H54 (cell line): ENCODE data around the gene PRDM5.
"Not testable (repeated sequence)": the region's sequence is repeated elsewhere in the genome, so short reads cannot be mapped to it uniquely, and the experiment has no call there.

ENCODE experiments used
- DNase-seq: peaks from one replicate; pipeline ENCODE4 v3.0.0; 2011; ENCODE audit warnings: low spot score, mixed read lengths; ENCODE audit not compliant: insufficient read length
- FAIRE-seq: peaks from 3 replicates; lab custom pipeline; 2011; peaks lifted over from hg19 to GRCh38; lab: Jason Lieb, UNC
- POLR2A ChIP-seq: IDR thresholded peaks from 2 replicates; pipeline ENCODE4 v1.6.1; 2011; ENCODE audit warnings: low read depth, mild to moderate bottlenecking, low read length

The PRDM5 gene

DNA sequence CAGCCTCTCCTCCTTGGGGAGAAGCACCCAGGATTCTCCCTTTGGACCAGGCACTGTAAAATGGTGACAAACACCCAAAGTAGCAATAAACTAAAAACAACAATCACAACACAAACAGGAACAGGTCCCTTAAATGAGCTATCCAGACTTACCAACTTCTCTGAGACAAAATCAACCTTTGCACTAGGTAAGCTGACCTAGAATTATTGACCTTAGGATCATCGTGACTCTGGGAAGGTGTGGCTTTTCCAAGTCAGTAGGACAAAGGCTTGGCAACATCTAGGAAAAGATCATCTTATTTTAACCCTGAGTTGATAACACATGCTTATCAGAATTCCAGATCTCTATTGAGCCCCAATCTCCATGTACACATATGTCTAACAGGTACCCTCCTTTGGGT is 166.7 kb downstream of the PRDM5 start:
- FAIRE-seq: no peak
- TF ChIP-seq POLR2A: no peak
- no peak for DNase-seq

GRCh38 chr4:120754590-120754989 is 167.9 kb downstream of the PRDM5 start:
- DNase-seq: no peak
- FAIRE-seq: no peak
- no peak for TF ChIP-seq POLR2A

GRCh38 chr4:120753854-120754253 is 168.7 kb downstream of the PRDM5 start:
- no peak for FAIRE-seq
- TF ChIP-seq POLR2A: no peak
- no peak for DNase-seq

DNA sequence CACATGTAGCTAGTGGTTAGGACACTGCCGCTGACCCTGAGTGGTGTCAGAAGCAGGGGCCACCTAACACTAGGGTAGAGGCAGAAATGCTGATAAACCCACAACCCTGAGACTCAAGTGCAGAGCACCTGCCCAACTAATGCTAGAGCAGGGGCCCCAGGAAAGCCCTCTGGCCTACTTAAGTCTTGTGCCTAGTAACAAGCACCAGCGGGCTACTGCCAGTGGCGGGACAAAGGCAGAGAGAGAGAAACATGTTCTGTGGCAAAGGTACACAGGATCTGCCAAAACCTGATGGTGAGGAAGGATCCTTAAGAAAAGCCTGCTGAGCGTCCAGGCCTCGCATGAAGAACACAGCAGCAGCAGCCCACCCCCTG is 172.4 kb downstream of the PRDM5 start:
- FAIRE-seq: no peak
- no peak for DNase-seq
- no peak for TF ChIP-seq POLR2A

DNA sequence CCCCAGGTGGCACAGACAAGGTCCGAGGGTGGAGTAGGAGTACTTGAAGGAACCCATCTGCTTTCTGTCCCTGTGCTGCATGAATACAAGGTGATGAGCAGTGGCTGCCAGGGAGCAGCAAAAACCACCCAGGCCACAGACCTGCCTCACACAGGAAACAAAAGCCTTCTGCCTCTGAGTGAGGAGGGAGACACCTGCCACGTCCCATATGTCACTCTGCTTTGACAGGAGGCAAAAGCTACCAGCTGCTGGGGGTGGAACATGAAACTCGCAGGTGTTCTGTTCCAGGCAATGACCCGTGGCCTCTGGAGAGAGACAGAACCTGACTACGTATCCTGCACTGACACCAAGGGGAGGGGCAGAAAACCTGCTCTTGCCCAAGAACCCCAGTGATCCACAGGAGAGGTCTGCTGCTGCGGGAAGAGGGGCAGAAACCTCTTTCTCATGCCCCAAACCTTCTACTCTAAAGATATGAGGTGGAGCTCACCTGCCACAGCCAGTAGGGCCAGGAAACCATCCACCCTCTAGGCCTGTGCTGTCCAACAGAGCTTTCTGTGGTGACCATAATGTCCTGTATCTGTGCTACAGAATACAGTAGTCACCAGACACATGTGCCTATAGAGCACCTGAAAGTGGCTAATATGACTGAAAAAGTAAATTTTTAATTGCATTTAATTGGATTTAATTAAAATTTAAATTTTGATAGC is 172.9 kb downstream of the PRDM5 start:
- TF ChIP-seq POLR2A: no peak
- no peak for FAIRE-seq
- no peak for DNase-seq

- DNase-seq, FAIRE-seq: not testable (repeated sequence)
Measured at GRCh38 chr4:120741636-120742035, 180.9 kb downstream of the PRDM5 start.

DNA sequence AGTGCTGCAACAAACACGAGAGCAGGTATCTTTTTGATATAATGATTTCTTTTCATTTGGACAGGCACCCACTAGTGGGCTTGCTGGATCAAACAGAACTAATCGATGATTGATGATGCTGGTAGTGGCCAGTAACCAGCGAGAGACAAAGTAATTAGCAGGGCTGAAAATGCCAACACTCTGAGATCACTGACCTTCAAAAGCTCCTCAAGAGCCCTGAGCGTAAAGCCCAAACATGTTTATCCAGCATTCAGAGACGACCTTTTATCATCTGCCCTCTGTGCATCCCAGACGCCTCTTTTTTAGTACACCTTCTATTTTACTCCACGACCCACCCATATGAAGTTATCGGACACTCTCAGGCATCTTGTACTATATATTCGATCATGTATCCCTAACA is 186.2 kb downstream of the PRDM5 start:
- FAIRE-seq (no peak), DNase-seq (no peak)
- no peak for TF ChIP-seq POLR2A

DNA sequence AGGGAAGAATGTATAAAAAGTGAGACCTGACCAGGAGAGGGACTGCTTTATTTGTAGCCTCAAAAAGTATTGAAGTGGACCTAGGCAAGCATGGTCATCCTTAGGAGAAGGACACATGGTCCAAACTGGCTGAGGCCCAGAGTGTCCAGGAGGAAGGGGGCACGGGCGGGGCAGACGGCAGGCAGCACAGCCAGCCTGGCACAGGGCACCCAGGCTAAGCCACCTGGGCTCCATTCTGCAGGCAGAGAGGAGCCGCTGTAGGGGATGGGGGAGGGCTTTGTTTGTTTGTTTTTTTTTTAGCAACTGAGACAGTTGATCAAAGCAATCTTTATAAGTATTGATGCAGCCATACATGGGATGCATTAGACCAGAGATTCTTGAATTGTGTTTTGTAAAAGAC is 188.6 kb downstream of the PRDM5 start:
- no peak for FAIRE-seq
- no peak for DNase-seq

GRCh38 chr4:120733054-120733453 is 189.5 kb downstream of the PRDM5 start:
- DNase-seq: no peak
- FAIRE-seq: no peak
- TF ChIP-seq POLR2A: no peak

More for the DNA sequence above, 188.6 kb downstream of the PRDM5 start:
- TF ChIP-seq POLR2A: no peak

DNA sequence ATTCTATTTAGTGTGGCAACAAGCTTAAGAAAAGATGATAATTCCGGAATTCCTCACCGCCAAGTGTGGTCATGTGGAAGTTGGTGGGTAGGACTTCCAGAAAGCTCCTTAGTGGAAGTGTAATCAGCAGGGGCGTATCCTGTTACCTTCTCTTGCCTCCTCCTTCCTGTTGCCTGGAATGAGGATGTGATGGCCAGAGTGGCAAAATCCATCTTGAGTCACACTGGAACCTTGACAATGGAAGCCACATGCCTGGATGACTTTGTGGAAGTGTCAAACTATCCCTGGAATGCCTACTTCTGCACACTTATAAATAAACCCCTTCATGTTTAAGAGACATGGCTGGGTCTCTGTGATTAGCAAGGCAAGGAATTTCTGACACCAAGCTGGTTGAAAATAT is 191.0 kb downstream of the PRDM5 start:
- no peak for DNase-seq
- no peak for FAIRE-seq

GRCh38 chr4:120730777-120731320 is 191.7 kb downstream of the PRDM5 start:
- no peak for FAIRE-seq
- TF ChIP-seq POLR2A: no peak
- no peak for DNase-seq

More for the DNA sequence above, 191.0 kb downstream of the PRDM5 start:
- TF ChIP-seq POLR2A: no peak

DNA sequence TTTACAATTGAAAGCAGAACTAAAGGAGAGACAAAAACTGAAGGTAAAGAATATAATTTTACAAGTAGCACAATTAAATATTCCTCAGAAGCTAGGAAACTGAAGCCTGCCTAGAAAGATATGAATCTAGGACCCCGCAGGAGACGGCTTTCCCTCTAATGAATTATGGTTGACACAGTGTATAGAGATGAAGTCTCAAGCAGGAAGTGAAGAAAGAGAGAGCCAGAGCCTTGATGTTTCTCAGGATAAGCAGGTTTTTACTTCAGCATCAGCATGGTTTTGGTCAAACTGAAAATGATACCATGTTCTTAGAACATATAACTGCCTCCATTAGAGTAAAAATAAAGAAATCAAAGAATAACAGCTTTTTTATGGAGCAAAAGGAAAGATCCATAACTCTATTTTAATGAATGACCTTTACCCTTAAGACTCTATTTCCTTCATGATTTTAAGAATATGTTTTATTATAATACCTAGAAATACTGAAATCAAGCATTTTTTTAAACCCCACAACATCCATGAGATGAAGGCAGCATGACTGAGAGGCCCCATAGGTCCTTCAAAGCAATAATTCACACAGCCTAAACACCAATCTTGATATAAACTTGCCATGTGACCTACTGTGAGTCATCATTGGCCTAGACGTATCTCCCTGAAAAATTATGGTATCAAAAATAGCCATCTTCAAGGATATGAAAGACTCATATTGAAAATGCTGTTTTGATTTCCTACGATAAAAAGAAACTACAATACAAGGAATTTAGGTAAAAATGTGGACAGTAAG is 193.4 kb downstream of the PRDM5 start:
- DNase-seq: no peak
- TF ChIP-seq POLR2A: no peak
- FAIRE-seq: no peak

- TF ChIP-seq POLR2A: no peak
- FAIRE-seq (no peak), DNase-seq (no peak)
Measured at GRCh38 chr4:120725639-120726580, 196.6 kb downstream of the PRDM5 start.
